Measurements from ENCODE around the gene SORCS2.

DNA sequence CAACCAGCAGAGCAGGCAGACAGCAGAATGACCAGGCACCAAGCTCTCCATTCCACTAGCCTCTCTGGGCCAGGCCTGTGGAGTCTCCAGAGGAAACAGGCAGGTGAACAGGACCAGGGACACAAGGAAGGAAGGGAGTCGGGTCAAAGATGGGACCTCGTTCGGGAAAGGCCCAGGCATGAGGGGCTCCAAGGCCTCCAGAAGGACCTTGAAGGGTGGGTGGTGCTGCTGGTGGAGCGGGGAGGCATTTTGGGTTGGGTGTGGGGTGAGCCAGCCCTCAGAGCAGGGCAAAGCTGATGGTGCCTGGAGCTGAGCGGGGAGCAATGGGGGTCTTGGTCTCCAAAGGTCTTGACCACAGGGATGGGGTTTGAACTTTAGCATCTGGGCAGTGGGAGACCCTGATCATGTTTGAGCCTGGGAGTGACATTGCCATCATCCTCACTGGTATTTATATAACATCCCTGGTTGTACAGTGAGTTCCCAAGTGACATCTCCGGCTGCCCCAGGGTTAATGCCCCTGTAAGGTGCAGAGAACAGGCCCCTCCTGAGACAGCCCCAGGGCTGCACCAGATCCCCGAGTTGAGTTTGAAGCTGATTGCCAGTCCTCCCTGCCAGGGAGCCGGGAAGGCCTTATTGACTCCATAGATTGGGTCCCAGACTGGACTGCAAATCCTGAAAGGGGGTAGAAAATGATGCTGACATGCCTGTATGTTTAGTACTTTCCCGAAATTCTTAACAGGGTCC lies 189.7 kb downstream of the SORCS2 start:
- TF ChIP-seq, protein P1, sequence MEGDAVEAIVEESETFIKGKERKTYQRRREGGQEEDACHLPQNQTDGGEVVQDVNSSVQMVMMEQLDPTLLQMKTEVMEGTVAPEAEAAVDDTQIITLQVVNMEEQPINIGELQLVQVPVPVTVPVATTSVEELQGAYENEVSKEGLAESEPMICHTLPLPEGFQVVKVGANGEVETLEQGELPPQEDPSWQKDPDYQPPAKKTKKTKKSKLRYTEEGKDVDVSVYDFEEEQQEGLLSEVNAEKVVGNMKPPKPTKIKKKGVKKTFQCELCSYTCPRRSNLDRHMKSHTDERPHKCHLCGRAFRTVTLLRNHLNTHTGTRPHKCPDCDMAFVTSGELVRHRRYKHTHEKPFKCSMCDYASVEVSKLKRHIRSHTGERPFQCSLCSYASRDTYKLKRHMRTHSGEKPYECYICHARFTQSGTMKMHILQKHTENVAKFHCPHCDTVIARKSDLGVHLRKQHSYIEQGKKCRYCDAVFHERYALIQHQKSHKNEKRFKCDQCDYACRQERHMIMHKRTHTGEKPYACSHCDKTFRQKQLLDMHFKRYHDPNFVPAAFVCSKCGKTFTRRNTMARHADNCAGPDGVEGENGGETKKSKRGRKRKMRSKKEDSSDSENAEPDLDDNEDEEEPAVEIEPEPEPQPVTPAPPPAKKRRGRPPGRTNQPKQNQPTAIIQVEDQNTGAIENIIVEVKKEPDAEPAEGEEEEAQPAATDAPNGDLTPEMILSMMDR (IDR thresholded peaks at IDR 0.05; ENCODE audit: low read depth, low read length, poor library complexity, severe bottlenecking): no peak
- TF ChIP-seq EZH2phosphoT487 (IDR thresholded peaks at IDR 0.05; ENCODE audit: borderline replicate concordance, low read length): no peak

All from DOHH2 (cell line).